Progenitor cell of endocrine pancreas (in vitro differentiated cells): ENCODE measurements around the gene SPTBN1. TPM values are rescaled to one million over a fixed set of nuclear protein-coding genes. Genes with fewer than 3 reads are reported as not detected.

Experiments
- DNase-seq: peaks from one replicate; pipeline ENCODE4 v3.0.0; 2021; ENCODE audit warnings: low spot score; ENCODE audit not compliant: unreplicated experiment
- H3K27ac Mint-ChIP-seq: 2 replicates; pipeline ENCODE4 v1.8.0; 2021; ENCODE audit warnings: mild to moderate bottlenecking, moderate library complexity, mixed read lengths
- H3K27me3 Mint-ChIP-seq: 2 replicates; pipeline ENCODE4 v1.8.0; 2021; ENCODE audit warnings: mixed read lengths
- H3K36me3 Mint-ChIP-seq: 2 replicates; pipeline ENCODE4 v1.8.0; 2022; ENCODE audit warnings: mixed read lengths; ENCODE audit not compliant: insufficient read depth
- H3K4me1 Mint-ChIP-seq: 2 replicates; pipeline ENCODE4 v1.8.0; 2021; ENCODE audit warnings: low read depth, mixed read lengths
- H3K4me3 Mint-ChIP-seq: 2 replicates; pipeline ENCODE4 v1.8.0; 2021; ENCODE audit warnings: low read depth, mild to moderate bottlenecking, moderate library complexity, mixed read lengths
- H3K9me3 Mint-ChIP-seq: 2 replicates; pipeline ENCODE4 v1.8.0; 2021; ENCODE audit warnings: low read depth, mixed read lengths
- CTCF ChIP-seq: fragments of 200-600 bp; sonication (generic); IDR thresholded peaks from one replicate; pipeline ENCODE4 v1.5.0; 2021; ENCODE audit warnings: antibody characterized with exemption, mild to moderate bottlenecking; ENCODE audit not compliant: unreplicated experiment
- total RNA-seq: library from RNA; stranded (reverse); gene quantifications from 2 replicates; pipeline ENCODE4 v1.2.1, GENCODE V29; 2021

The SPTBN1 gene
- total RNA-seq, 1 donor from 2014 or later = 287 TPM

- Mint-ChIP-seq H3K36me3 (peaks cover 39% of the 10 kb centered on the region), H3K27ac (peak overlapping the region; percentile 51), H3K4me3 (no peak overlapping the region), H3K27me3 (no peaks in the 10 kb centered on the region), H3K4me1 (peaks cover 39% of the 10 kb centered on the region), H3K9me3 (peaks cover 5% of the 10 kb centered on the region)
- no peak for TF ChIP-seq CTCF
- DNase-seq = no peak
Observed at GRCh38 chr2:54613794-54614257, 157.7 kb downstream of the SPTBN1 start.

DNA sequence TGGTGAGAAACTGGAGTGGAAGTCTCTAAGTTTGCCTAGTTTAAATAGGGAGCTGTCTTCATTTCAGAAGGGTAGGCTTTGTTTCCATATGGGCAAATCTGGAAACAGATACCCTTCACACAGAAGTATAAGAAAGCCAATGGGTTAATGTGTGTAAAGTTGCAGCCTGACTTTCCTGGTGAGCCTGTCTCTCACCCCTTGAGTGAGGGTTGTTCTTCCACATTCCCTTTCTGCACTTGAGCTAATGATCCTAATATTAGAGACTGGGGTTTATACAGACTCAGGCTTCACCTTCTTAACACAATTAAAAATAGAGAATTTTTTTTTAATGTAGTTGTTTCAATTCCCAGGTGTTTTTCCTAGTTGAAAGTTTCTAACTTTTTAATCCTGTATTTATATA lies 158.7 kb downstream of the SPTBN1 start:
- no peak overlapping the region for H3K27ac Mint-ChIP-seq
- TF ChIP-seq CTCF = no peak
- H3K9me3 Mint-ChIP-seq = no peaks in the 10 kb centered on the region
- peaks cover 37% of the 10 kb centered on the region for H3K4me1 Mint-ChIP-seq
- no peak overlapping the region for H3K4me3 Mint-ChIP-seq
- H3K36me3 Mint-ChIP-seq = peaks cover 38% of the 10 kb centered on the region
- H3K27me3 Mint-ChIP-seq = no peaks in the 10 kb centered on the region
- DNase-seq = no peak

GRCh38 chr2:54615832-54616534 lies 159.9 kb downstream of the SPTBN1 start:
- Mint-ChIP-seq H3K36me3 (peaks cover 48% of the 10 kb centered on the region), H3K27me3 (no peaks in the 10 kb centered on the region), H3K4me1 (peaks cover 32% of the 10 kb centered on the region), H3K9me3 (no peaks in the 10 kb centered on the region), H3K4me3 (no peak overlapping the region), H3K27ac (no peak overlapping the region)
- no peak for TF ChIP-seq CTCF
- DNase-seq = no peak

DNA sequence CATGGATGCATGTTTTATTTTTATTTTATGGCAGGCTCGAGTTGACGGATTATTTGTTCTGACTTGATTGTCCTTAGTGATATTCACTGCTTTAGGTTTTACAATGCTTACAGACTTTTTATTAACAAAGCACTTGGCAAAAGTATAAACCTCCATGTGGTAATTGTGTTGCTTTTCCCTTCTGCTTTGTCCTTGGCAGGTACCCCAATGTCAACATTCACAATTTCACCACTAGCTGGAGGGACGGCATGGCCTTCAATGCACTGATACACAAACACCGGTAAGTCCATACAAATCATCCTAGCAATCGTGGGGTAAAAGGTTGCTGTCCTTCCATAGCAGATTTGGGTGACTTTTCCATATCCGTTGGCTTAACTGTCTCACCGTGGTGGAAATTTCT lies 161.3 kb downstream of the SPTBN1 start:
- H3K4me3 Mint-ChIP-seq = no peak overlapping the region
- peaks cover 50% of the 10 kb centered on the region for H3K36me3 Mint-ChIP-seq
- no peaks in the 10 kb centered on the region for H3K27me3 Mint-ChIP-seq
- peaks cover 21% of the 10 kb centered on the region for H3K4me1 Mint-ChIP-seq
- TF ChIP-seq CTCF = no peak
- no peak for DNase-seq
- H3K9me3 Mint-ChIP-seq = no peaks in the 10 kb centered on the region
- H3K27ac Mint-ChIP-seq = no peak overlapping the region

DNA sequence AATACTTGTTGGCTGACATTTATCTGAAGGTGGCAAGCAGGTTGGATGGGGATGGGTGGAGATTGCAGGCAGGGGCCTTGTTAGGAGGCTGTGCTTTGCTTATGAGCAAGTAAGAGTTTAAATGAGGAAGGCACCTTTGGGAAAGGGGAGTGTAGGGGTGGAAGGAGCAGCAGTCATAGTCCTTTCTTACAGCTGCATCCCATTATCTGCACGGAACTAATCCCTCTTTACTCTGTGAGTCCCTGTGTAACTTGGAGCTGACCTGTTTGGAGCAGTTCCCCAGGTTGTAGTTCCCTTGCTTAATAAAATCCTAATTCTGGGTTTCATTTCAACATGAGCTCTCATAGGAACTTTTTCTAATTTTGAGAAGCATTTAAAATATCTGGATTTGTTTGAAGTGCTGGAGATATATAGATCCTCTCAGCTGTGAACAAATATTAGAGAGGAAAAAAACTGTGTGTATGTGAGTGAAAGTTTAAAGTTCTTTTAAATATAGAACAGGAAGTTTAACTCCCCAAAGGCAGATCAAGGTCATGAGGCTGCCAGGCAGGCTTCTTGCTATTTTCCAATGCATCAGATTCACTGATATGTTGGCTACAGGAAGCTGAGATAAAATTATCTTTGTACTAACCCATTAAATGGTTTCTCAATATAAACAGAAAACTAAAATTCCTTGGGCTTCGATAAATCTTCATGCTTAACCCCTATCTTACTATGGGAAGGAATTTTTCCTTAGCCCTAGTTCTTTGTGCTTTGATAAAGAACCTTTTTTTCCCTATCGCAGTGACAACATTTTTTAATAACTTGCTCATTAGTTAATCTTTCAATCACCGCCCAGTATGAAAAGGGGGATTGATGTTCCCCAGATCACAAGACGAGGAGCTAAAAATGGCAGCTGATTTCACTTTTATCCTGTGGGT lies 162.8 kb downstream of the SPTBN1 start:
- no peak for TF ChIP-seq CTCF
- Mint-ChIP-seq H3K27ac (peak overlapping the region; percentile 87), H3K36me3 (peaks cover 48% of the 10 kb centered on the region), H3K9me3 (no peaks in the 10 kb centered on the region), H3K27me3 (no peaks in the 10 kb centered on the region), H3K4me1 (peaks cover 19% of the 10 kb centered on the region), H3K4me3 (no peak overlapping the region)
- DNase-seq = no peak
